Uterus (tissue), 4 donors: ENCODE measurements around the gene RNASET2. TPM values are rescaled to one million over a fixed set of nuclear protein-coding genes. Genes with fewer than 3 reads are reported as not detected.

Experiments
- DNase-seq, 2 donors: peaks; one replicate each; pipeline ENCODE4 v3.0.0-alpha.2; 2019 to 2020
- H3K27ac ChIP-seq, 2 donors: fragments of 200-600 bp; sonication (generic); 1 replicate in 1 of 2; 2 replicates in 1 of 2; pipeline ENCODE4 v1.5.1; 2016 to 2018
- H3K27me3 ChIP-seq, 2 donors: fragments of 200-600 bp; sonication (generic); one replicate each; pipeline ENCODE4 v1.5.1; 2018 to 2019; ENCODE audit warnings: control low read depth in 1 of 2
- H3K36me3 ChIP-seq, 2 donors: fragments of 200-600 bp; sonication (generic); one replicate each; pipeline ENCODE4 v1.5.1; 2019; ENCODE audit warnings: control low read depth in 1 of 2
- H3K4me1 ChIP-seq, 2 donors: fragments of 200-600 bp; sonication (generic); one replicate each; pipeline ENCODE4 v1.5.1; 2018 to 2019; ENCODE audit warnings: control low read depth in 1 of 2
- H3K4me3 ChIP-seq, 2 donors: fragments of 200-600 bp; sonication (generic); 1 replicate in 1 of 2; 2 replicates in 1 of 2; pipeline ENCODE4 v1.5.1; 2018 to 2019; ENCODE audit warnings: mild to moderate bottlenecking in 1 of 2
- H3K9me3 ChIP-seq, 2 donors: fragments of 200-600 bp; sonication (generic); one replicate each; pipeline ENCODE4 v1.5.1; 2019; ENCODE audit warnings: control low read depth in 1 of 2
- POLR2A ChIP-seq, 2 donors: fragments of 450-650 bp; IDR thresholded peaks; one replicate each; pipeline ENCODE4 v1.6.1; 2016; ENCODE audit warnings: antibody characterized with exemption in 2 of 2, mild to moderate bottlenecking in 1 of 2, moderate library complexity in 1 of 2
- intact Hi-C: fragments of 100-400 bp; cut with DNase I; formaldehyde crosslinking; loops from one replicate; pipeline ENCODE4 v1.15.1; 2023; ENCODE audit warnings: low total_unique reads
- total RNA-seq, 4 donors: library from RNA; depleted of rRNA in 3 of 4; stranded (reverse); fragments of >200 nt in 3 of 4; gene quantifications; one replicate each; pipeline versions ENCODE4 v1.1.0 to v1.2.4, GENCODE V29; 2014 to 2023
- TF ChIP-seq, protein P1 (sequence below), 4 experiments: fragments of 200-600 bp in 2 of 4; fragments of 450-650 bp in 2 of 4; sonication (generic) in 2 of 4; IDR thresholded peaks; one replicate each; pipeline ENCODE4 v1.5.1; 2016 to 2019; ENCODE audit warnings: antibody characterized with exemption in 4 of 4, mild to moderate bottlenecking in 2 of 4, moderate library complexity in 1 of 4
- donor health status: DM: yes; HTN: yes; CAD: no.

The RNASET2 gene
- total RNA-seq, 4 donors from 2014 or later = 22.0 to 184 (median 30.3) TPM

DNA sequence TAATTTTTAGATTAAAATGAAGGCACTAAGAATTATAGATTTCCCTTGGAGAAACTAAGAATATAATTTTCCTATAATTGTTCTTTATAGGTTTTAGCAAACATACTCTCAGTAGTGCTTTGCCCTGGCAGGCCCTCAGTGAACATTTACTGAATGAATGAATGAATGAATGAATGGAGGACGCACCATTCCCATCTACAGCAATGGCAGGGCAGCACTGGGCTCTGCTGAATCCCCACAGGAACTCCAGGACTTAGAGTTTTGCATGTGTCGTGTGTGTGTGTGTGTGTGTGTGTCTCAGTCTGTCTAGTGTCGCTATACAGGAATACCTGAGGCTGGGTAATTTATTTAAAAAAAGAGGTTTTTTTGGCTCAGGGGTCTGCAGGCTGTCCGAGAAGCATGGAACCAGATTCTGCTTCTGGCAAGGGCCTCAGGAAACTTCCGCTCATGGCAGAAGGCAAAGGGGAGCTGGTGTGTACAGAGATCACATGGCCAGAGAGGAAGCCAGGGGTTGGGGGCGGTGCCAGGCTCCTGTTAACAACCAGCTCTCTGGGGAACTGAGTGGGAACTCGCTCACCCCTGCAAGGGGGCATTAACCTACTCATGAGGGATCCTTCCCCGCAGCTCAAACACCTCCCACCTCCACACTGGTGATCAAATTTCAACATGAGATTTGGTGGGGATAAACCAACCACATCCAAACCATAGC lies 20.1 kb downstream of the RNASET2 start:
- no peaks in the 10 kb centered on the region for H3K36me3 ChIP-seq
- no peaks in the 10 kb centered on the region for H3K9me3 ChIP-seq
- TF ChIP-seq POLR2A (IDR thresholded peaks at IDR 0.05) = no peak
- TF ChIP-seq, protein P1, sequence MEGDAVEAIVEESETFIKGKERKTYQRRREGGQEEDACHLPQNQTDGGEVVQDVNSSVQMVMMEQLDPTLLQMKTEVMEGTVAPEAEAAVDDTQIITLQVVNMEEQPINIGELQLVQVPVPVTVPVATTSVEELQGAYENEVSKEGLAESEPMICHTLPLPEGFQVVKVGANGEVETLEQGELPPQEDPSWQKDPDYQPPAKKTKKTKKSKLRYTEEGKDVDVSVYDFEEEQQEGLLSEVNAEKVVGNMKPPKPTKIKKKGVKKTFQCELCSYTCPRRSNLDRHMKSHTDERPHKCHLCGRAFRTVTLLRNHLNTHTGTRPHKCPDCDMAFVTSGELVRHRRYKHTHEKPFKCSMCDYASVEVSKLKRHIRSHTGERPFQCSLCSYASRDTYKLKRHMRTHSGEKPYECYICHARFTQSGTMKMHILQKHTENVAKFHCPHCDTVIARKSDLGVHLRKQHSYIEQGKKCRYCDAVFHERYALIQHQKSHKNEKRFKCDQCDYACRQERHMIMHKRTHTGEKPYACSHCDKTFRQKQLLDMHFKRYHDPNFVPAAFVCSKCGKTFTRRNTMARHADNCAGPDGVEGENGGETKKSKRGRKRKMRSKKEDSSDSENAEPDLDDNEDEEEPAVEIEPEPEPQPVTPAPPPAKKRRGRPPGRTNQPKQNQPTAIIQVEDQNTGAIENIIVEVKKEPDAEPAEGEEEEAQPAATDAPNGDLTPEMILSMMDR (IDR thresholded peaks at IDR 0.05) = no peak
- intact Hi-C loops = no loop called here
- no peak overlapping the region for H3K27ac ChIP-seq
- no peaks in the 10 kb centered on the region for H3K27me3 ChIP-seq
- H3K4me1 ChIP-seq = no peaks in the 10 kb centered on the region
- no peak for DNase-seq
- no peak overlapping the region for H3K4me3 ChIP-seq

GRCh38 chr6:166935353-166935752 lies 21.0 kb downstream of the RNASET2 start:
- H3K36me3 ChIP-seq = no peaks in the 10 kb centered on the region
- intact Hi-C loops = no loop called here
- no peaks in the 10 kb centered on the region for H3K9me3 ChIP-seq
- no peaks in the 10 kb centered on the region for H3K27me3 ChIP-seq
- H3K27ac ChIP-seq = no peak overlapping the region
- no peak for DNase-seq
- TF ChIP-seq, protein P1 (IDR thresholded peaks at IDR 0.05) = no peak
- no peak for TF ChIP-seq POLR2A (IDR thresholded peaks at IDR 0.05)
- no peaks in the 10 kb centered on the region for H3K4me1 ChIP-seq
- H3K4me3 ChIP-seq = no peak overlapping the region

GRCh38 chr6:166934174-166934573 lies 22.2 kb downstream of the RNASET2 start:
- no peak overlapping the region for H3K4me3 ChIP-seq
- no peaks in the 10 kb centered on the region for H3K36me3 ChIP-seq
- TF ChIP-seq POLR2A (IDR thresholded peaks at IDR 0.05) = no peak
- TF ChIP-seq, protein P1 (IDR thresholded peaks at IDR 0.05) = no peak
- no peak overlapping the region for H3K27ac ChIP-seq
- H3K4me1 ChIP-seq = no peaks in the 10 kb centered on the region
- intact Hi-C loops = no loop called here
- H3K9me3 ChIP-seq = no peaks in the 10 kb centered on the region
- no peaks in the 10 kb centered on the region for H3K27me3 ChIP-seq
- DNase-seq = no peak

- H3K27ac ChIP-seq = no peak overlapping the region
- no peak for TF ChIP-seq POLR2A (IDR thresholded peaks at IDR 0.05)
- TF ChIP-seq, protein P1 (IDR thresholded peaks at IDR 0.05) = no peak
- no peaks in the 10 kb centered on the region for H3K9me3 ChIP-seq
- no peaks in the 10 kb centered on the region for H3K36me3 ChIP-seq
- H3K4me1 ChIP-seq = no peaks in the 10 kb centered on the region
- intact Hi-C loops = no loop called here
- DNase-seq = no peak
- H3K4me3 ChIP-seq = no peak overlapping the region
- H3K27me3 ChIP-seq = no peaks in the 10 kb centered on the region
Observed at GRCh38 chr6:166933396-166933795, 23.0 kb downstream of the RNASET2 start.

DNA sequence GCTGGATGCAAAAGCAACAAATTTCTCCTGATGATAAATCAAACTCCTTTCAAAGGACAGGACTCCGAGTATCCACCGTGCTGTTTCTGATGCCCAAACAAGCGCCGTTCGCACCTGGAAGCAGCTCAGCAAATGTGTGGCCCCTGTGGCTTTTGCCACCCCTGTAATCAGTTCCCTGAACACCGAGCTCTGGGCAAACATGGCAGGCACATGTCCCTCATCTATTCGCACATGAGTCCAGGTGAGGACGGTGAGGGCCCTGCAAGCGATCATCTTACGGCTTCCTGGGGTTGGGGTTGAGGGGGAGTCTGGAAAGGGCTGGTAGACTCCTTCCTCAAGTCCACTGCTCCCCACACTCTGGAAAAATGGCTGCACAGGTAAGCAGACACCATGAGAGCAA lies 23.7 kb downstream of the RNASET2 start:
- H3K36me3 ChIP-seq = no peaks in the 10 kb centered on the region
- intact Hi-C loops = no loop called here

More for the DNA sequence above, 23.7 kb downstream of the RNASET2 start:
- Histone ChIP-seq H3K4me1 (no peaks in the 10 kb centered on the region), H3K27me3 (no peaks in the 10 kb centered on the region), H3K9me3 (no peaks in the 10 kb centered on the region), H3K4me3 (no peak overlapping the region), H3K27ac (no peak overlapping the region)
- TF ChIP-seq, protein P1 (IDR thresholded peaks at IDR 0.05) = no peak
- TF ChIP-seq POLR2A (IDR thresholded peaks at IDR 0.05) = no peak
- no peak for DNase-seq
